Activated naive CD4-positive, alpha-beta T cell treated with anti-CD3 and anti-CD28 coated beads, Interleukin-2, amount 50 U/mL, for 72 hours (primary cell): ENCODE measurements around the gene MIEN1. TPM values are rescaled to one million over a fixed set of nuclear protein-coding genes. Genes with fewer than 3 reads are reported as not detected.
"Not testable (repeated sequence)": the region's sequence is repeated elsewhere in the genome, so short reads cannot be mapped to it uniquely, and the experiment has no call there.

Source experiments
- ATAC-seq, 2 donors: fragments of 150-1000 bp; cut with Tn5 transposase; 2 replicates each; pipeline ENCODE4 v1.10.0; 2021; ENCODE audit warnings: mild to moderate bottlenecking in 2 of 2, moderate library complexity in 2 of 2
- DNase-seq, 2 donors: peaks; one replicate each; pipeline ENCODE4 v3.0.0; 2021 to 2022; ENCODE audit warnings: low spot score in 2 of 2
- H3K27ac Mint-ChIP-seq, 2 donors: one replicate each; pipeline ENCODE4 v1.8.0; 2022; ENCODE audit warnings: mild to moderate bottlenecking in 2 of 2, mixed read lengths in 2 of 2
- H3K36me3 Mint-ChIP-seq, 2 donors: one replicate each; pipeline ENCODE4 v1.8.0; 2022; ENCODE audit warnings: mixed read lengths in 2 of 2
- H3K9me3 Mint-ChIP-seq, 2 donors: one replicate each; pipeline ENCODE4 v1.8.0; 2022; ENCODE audit warnings: mixed read lengths in 2 of 2
- total RNA-seq, 2 donors: library from RNA; stranded (reverse); gene quantifications; one replicate each; pipeline ENCODE4 v1.2.3, GENCODE V29; 2022

Gene MIEN1
- total RNA-seq: 10 to 100 TPM; 32.2 to 41.1 TPM

GRCh38 chr17:39730095-39730921 lies at the start of gene MIEN1:
MIEN1 (minus strand) TSS chr17:39730532; CDS start chr17:39730495, 37 bp downstream.
- Mint-ChIP-seq H3K36me3 (peaks cover 5 to 17% of the 10 kb centered on the region in 2 donors), H3K9me3 (no peaks in the 10 kb centered on the region), H3K27ac (peak within 1 kb of the TSS; percentile 92 to 96)
- ATAC-seq: peak; percentile 96
- DNase-seq: peak; percentile 96 to 98

DNA sequence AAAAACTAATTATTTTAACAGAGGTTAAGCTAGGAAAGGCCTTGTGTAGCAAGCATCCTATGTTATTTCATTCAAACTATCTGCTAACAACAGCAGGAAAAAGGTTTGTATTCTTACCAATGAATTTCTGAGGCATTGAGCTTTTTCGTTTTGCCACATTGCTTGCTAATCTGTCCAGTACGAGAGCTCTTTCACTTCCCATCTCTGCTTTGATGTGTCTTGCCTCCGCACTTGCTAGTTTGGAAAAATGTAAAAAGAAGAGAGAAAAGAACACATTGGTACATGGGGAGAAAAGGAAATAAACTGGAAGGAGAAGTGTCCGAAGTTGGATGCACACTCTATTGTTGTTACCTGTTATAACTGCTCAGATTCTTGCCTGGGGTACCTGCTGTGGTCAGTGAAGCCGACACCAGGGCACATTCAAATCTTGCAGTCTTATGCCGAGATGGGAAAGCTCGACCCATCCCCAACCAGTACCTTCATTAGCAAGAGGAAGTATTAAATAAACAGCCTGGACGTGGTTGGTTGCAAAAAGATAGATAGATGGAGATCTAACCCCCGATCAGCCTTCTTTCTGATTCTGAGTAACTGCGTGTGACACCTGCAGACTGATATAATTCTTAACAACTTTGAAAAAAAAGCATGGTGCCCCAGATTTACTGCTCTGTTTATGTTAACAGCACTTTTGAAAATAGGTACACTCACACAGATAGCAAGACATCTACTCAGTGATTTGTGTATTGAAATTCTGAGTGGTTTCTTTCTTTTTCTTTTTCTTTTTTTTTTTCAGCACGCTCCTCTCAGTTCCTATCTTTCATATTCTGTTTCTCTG lies 47.4 kb upstream of the MIEN1 start:
- Mint-ChIP-seq H3K9me3 (no peaks in the 10 kb centered on the region), H3K27ac (peak overlapping the region; percentile 92 to 95), H3K36me3 (peaks cover 35 to 38% of the 10 kb centered on the region in 2 donors)
- no peak for DNase-seq
- ATAC-seq: peak; percentile 73 to 93

DNA sequence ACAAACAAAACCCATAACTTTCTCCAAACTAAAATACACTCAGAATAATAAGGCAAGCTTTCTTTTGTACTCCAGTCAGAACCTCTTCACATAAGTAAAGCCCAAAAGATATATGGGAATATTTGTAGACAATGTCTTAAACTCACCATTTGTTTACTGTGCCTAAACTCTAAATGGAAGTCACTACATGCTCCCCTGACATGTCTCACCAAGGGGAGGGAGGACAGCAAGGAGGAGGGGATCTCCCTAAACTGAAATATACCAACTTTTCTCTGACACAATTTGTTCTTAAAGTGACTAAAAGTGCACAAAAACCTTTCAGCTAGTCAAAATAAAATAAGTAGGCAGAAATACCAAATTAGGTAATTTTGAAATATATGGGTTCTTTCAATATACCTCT lies 45.9 kb upstream of the MIEN1 start:
- H3K27ac Mint-ChIP-seq: peak overlapping the region; percentile 94 to 95
- ATAC-seq (peak; percentile 15 to 23), DNase-seq (no peak)
- H3K36me3 Mint-ChIP-seq: peaks cover 32 to 42% of the 10 kb centered on the region in 2 donors
- H3K9me3 Mint-ChIP-seq: no peaks in the 10 kb centered on the region

GRCh38 chr17:39775031-39775430 lies 44.7 kb upstream of the MIEN1 start:
- Mint-ChIP-seq H3K27ac (peak overlapping the region; percentile 58 to 95), H3K9me3 (no peaks in the 10 kb centered on the region), H3K36me3 (peaks cover 35 to 43% of the 10 kb centered on the region in 2 donors)
- no peak for DNase-seq
- ATAC-seq: peak in 1 of 2 donors; percentile 12

DNA sequence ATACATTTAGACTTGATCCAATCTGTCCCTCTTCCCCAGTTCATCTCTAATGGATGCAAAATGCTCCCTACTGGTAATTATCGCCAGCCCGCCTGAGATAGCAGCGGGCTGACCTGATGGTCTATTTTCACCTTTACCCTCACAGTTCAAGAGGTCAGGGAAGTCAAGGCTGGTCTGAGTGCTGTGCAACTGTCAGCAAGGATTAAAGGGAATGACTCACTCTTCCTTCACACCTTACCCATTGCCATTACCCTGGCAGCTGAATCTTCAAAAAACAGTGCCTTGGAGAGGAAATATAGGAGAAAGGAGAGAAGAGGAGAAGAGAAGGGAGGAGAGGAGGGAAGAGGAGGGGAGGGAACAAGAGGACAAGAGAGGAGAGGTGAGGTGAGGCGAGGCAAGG lies 43.7 kb upstream of the MIEN1 start:
- Mint-ChIP-seq H3K27ac (peak overlapping the region; percentile 95 to 96), H3K36me3 (peaks cover 37 to 45% of the 10 kb centered on the region in 2 donors), H3K9me3 (no peaks in the 10 kb centered on the region)
- ATAC-seq (no peak), DNase-seq (no peak)

DNA sequence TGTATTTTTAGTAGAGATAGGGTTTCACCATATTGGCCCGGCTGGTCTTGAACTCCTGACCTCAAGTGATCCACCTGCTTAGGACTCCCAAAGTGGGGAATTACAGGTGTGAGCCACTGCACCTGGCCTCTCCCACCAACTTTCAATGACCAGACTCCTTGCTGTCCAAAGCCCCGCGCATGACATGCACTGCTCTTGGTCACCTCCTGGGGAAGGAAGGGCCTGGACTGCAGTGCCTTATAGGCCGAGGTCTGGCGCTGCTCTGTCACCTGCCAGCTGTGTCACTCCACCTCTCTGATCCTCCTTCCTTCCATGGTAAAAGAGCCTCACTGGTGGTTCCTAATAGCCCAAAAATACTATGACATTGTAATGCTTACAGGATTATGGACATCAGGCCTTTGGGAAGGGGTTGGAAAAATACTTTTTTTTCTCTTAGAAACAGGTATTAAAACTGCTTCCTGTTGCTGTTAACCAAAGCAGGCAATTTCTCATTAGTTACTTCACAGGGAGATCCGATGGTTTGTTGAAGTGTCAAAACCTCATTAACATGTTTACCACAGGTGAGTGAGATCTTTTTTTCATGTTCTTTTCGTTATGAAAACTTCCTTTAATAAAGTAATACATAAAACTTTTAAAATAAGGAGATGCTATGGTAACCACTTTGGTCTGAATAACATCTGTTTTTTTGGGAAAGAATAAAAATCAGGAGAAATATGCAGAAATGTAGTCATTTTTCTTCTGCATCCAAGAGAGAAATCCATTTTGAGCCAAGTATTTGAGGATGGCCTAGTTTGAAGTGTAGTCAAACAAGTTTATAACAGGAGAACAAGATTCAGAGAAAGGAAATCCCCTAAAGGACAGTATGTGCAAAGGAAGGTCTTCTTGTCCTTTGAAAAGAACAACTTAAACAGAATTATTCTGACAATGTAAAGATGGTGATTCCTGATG lies 42.9 kb upstream of the MIEN1 start:
- Mint-ChIP-seq H3K36me3 (peaks cover 42 to 53% of the 10 kb centered on the region in 2 donors), H3K27ac (peak overlapping the region; percentile 91 to 95), H3K9me3 (no peaks in the 10 kb centered on the region)
- ATAC-seq (no peak), DNase-seq (no peak)

- Mint-ChIP-seq H3K9me3 (no peaks in the 10 kb centered on the region), H3K36me3 (peaks cover 44 to 59% of the 10 kb centered on the region in 2 donors), H3K27ac (peak overlapping the region; percentile 10 to 95)
- ATAC-seq (no peak), DNase-seq (no peak)
These were observed 42.1 kb upstream of the MIEN1 start for GRCh38 chr17:39772415-39772814.

DNA sequence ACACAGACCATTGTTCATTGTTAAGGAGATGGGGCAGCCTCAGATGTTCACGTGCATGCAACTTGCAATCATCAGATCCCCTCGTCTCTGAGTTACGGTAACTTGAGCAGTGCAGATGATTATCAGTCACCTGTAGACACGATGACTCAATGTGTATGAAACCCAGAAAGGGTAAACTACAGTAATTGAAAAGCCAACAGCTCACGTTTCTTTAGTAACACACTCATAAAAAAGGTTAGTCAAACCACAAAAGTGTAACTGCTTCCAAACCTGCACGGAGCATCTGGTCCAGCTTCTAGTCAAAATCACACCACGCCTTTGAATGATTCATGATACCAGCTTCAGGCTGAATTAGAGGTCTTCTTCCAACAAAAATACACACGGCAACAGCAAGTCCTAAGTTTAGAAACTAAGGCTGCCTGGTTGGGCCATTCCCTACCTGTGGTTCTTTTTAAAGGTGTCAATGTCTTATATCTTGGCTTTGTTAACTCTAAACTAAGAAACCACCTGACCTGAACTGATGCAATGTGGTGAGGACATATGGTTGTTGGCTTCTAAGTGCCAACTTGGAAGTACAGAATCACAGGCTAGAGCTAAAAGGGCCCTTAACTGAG lies 39.7 kb upstream of the MIEN1 start:
- H3K9me3 Mint-ChIP-seq: no peaks in the 10 kb centered on the region
- peaks cover 57 to 69% of the 10 kb centered on the region in 2 donors for H3K36me3 Mint-ChIP-seq
- ATAC-seq: peak; percentile 83 to 88
- peak; percentile 65 to 74 for DNase-seq
- peak overlapping the region; percentile 88 to 95 for H3K27ac Mint-ChIP-seq

DNA sequence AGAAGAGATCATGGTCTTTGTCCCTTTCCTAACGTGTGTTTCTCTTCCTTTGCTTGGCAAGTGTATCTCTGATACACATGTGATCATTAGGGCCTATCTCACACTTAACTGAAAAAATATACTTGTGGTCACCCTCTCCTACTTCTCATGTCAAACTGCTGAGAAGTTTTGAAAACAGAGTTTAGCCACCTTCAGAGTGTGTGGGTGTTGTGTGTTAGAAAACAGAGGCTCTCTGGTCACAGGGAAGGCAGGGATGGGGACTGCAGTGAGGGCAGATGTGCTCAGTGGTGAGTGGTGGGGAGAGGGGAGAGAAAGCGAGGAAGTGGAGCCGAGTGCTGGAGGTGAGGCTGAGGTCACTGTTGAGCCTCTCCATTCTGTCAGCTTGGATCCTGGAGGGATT lies 36.8 kb upstream of the MIEN1 start:
- Mint-ChIP-seq H3K27ac (peak overlapping the region; percentile 93 to 95), H3K36me3 (peaks cover 54 to 71% of the 10 kb centered on the region in 2 donors), H3K9me3 (no peaks in the 10 kb centered on the region)
- no peak for ATAC-seq
- DNase-seq: no peak

DNA sequence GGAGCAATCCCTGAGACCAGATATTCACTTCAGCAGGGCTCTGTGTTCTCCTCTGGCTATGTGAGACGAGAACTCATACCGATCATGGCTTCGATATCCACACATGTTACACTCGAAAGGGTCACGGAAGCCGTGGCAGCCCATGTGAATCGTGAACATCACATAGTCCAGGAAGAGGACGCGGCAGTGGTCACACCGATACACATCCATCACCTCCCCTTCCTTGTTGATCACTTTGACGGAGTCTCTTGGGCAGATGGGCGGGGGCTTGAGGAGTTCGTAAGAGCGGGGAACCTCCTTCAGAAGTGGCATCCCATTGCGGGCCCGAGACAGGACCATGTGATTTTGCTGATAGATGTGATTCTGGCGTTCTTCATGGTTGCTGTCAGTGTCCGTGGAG lies 35.4 kb upstream of the MIEN1 start:
- Mint-ChIP-seq H3K36me3 (peaks cover 43 to 70% of the 10 kb centered on the region in 2 donors), H3K27ac (peak overlapping the region in 1 of 2 donors; percentile 95), H3K9me3 (no peaks in the 10 kb centered on the region)
- no peak for DNase-seq
- no peak for ATAC-seq

DNA sequence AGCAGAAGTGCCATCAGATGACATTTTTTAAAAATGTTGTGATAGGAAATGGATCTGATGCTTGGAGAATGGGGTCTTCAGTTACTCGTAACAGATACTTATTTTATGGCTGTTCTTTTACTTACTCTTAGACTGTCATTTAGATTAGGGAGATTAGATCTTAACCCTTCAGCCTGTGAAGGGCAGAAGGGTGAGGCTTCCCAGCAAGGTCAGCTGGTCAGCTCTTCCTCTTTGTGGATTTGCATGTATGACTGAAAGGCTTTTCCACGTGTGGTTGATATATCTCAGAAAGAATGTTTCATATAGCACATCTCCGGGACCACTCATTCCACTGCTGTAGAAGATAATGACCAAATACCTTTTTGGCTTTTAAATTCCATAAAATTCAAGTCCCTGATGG lies 34.8 kb upstream of the MIEN1 start:
- peaks cover 43 to 73% of the 10 kb centered on the region in 2 donors for H3K36me3 Mint-ChIP-seq
- no peak for DNase-seq
- ATAC-seq: no peak
- H3K9me3 Mint-ChIP-seq: no peaks in the 10 kb centered on the region
- peak overlapping the region in 1 of 2 donors; percentile 95 for H3K27ac Mint-ChIP-seq

GRCh38 chr17:39764171-39764570 lies 33.8 kb upstream of the MIEN1 start:
- H3K27ac Mint-ChIP-seq, DNase-seq, ATAC-seq, H3K9me3 Mint-ChIP-seq: not testable (repeated sequence)
- peaks cover 43 to 72% of the 10 kb centered on the region in 2 donors for H3K36me3 Mint-ChIP-seq

- Mint-ChIP-seq H3K27ac (peak overlapping the region; percentile 77 to 89), H3K36me3 (peaks cover 36 to 63% of the 10 kb centered on the region in 2 donors), H3K9me3 (no peaks in the 10 kb centered on the region)
- DNase-seq (no peak), ATAC-seq (no peak)
These were observed 32.9 kb upstream of the MIEN1 start for GRCh38 chr17:39763051-39763820.

DNA sequence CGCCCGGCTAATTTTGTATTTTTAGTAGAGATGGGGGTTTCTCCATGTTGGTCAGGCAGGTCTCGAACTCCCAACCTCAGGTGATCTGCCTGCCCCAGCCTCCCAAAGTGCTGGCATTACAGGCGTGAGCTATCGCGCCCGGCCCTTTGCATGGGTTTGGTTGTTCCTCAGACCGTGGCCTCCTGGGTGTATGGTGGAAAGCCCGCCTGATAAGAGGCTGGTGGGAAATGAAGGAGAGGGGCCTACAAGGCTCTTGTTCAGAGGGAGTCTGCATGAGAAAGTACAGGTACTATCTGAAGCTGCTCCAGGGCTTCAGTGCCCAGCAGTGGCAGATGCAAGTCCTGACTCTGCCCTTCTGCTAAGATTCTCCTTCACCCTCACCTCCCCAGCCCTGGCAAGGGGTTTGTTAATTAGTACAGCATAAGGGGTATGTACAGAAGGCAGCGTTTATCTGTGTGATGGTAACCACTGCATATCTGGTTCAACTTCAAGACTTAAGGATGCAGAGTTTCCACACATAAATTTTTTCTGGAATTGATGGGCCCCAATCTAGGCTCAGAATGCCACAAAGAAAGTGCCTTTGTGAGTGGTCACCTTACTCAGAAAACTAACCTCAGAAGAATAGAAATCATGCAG lies 31.6 kb upstream of the MIEN1 start:
- H3K9me3 Mint-ChIP-seq: no peaks in the 10 kb centered on the region
- no peak for DNase-seq
- peaks cover 25 to 52% of the 10 kb centered on the region in 2 donors for H3K36me3 Mint-ChIP-seq
- ATAC-seq: peak; percentile 28 to 52
- peak overlapping the region; percentile 44 to 77 for H3K27ac Mint-ChIP-seq

- DNase-seq (no peak), ATAC-seq (no peak)
- peaks cover 0 to 26% of the 10 kb centered on the region in 2 donors for H3K36me3 Mint-ChIP-seq
- H3K27ac Mint-ChIP-seq: peak overlapping the region in 1 of 2 donors; percentile 85
- no peaks in the 10 kb centered on the region for H3K9me3 Mint-ChIP-seq
These were observed 28.9 kb upstream of the MIEN1 start for GRCh38 chr17:39759204-39759603.
